Measurements from ENCODE around the gene MCU. TPM values are rescaled to one million over a fixed set of nuclear protein-coding genes. Genes with fewer than 3 reads are reported as not detected.

MCU gene
- total and polyA plus RNA-seq, 2 donors (not counting 1 experiment from before 2014, with no cell fraction given) = 40.5 to 77.1 TPM

DNA sequence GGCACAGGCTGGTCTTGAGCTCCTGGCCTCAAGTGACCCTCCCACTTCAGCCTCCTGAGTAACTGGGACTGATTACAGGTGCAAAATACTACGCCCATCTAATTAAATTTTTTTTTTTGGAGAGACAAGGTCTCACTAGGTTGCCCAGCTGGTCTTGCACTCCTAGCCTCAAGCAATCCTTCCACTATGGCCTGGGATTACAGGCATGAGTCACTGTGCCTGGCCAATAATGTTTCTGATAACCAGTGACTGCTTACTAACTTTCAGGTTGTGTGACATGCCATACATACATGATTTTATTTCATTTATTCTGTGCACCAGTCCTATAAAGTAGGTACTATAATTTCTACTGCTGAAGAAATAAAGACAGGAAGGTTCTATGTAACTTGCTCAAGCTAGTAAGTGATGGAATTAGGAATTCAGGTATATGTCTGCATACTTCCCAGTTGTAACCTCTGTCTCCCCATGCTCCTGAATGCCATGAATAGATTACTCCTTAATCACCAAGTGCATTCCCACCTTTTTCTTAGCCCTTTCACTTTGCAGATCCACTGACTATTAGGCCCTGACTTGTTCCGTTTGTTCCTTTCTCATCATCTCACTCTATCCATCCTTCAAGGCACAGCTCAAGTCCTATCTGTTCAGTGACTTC lies 28.1 kb downstream of the MCU start:
- H3K79me2 ChIP-seq (ENCODE audit: control insufficient read depth, insufficient read depth, low read length) = peaks cover 4% of the 10 kb centered on the region
- H3K4me1 ChIP-seq (ENCODE audit: control insufficient read depth, extremely low read depth, insufficient read depth, low read length) = peaks cover 7% of the 10 kb centered on the region
- H3K9me3 ChIP-seq (ENCODE audit: control insufficient read depth, insufficient read depth, low read depth, low read length) = no peaks in the 10 kb centered on the region
- H4K20me1 ChIP-seq (ENCODE audit: control insufficient read depth, extremely low read depth, insufficient read depth, low read length) = no peaks in the 10 kb centered on the region
- no peak overlapping the region for H3K27ac ChIP-seq (ENCODE audit: insufficient read depth, low read length)
- H3K4me2 ChIP-seq (ENCODE audit: extremely low read depth, insufficient read depth, low read length) = no peak overlapping the region
- no peak overlapping the region for H2AFZ ChIP-seq (ENCODE audit: low read length)
- H3K9ac ChIP-seq (ENCODE audit: insufficient read depth, low read length) = no peak overlapping the region
- no peak overlapping the region for H3K4me3 ChIP-seq (replicated peaks in 1 of 4; ENCODE audit: control extremely low read depth in 1 of 4, insufficient read depth in 1 of 4, low read depth in 3 of 4, low read length in 4 of 4)
- peak in 1 of 2 donors; percentile 45 for DNase-seq (ENCODE audit: low read depth in 2 of 2)
- H3K36me3 ChIP-seq (ENCODE audit: control insufficient read depth, insufficient read depth, low read length) = no peaks in the 10 kb centered on the region
- no peaks in the 10 kb centered on the region for H3K27me3 ChIP-seq (ENCODE audit: control insufficient read depth, insufficient read depth, low read length)
- no peak for TF ChIP-seq EZH2 (IDR thresholded peaks at IDR 0.05; ENCODE audit: low read length, missing control alignments)
- TF ChIP-seq, protein P1, sequence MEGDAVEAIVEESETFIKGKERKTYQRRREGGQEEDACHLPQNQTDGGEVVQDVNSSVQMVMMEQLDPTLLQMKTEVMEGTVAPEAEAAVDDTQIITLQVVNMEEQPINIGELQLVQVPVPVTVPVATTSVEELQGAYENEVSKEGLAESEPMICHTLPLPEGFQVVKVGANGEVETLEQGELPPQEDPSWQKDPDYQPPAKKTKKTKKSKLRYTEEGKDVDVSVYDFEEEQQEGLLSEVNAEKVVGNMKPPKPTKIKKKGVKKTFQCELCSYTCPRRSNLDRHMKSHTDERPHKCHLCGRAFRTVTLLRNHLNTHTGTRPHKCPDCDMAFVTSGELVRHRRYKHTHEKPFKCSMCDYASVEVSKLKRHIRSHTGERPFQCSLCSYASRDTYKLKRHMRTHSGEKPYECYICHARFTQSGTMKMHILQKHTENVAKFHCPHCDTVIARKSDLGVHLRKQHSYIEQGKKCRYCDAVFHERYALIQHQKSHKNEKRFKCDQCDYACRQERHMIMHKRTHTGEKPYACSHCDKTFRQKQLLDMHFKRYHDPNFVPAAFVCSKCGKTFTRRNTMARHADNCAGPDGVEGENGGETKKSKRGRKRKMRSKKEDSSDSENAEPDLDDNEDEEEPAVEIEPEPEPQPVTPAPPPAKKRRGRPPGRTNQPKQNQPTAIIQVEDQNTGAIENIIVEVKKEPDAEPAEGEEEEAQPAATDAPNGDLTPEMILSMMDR (conservative IDR thresholded peaks at IDR 0.05 in 1 of 2, IDR thresholded peaks at IDR 0.05 in 1 of 2; ENCODE audit: low read depth in 1 of 2, low read length in 2 of 2) = no peak

- Histone ChIP-seq H2AFZ (ENCODE audit: low read length) (no peak overlapping the region), H3K9me3 (ENCODE audit: control insufficient read depth, insufficient read depth, low read depth, low read length) (no peaks in the 10 kb centered on the region), H3K79me2 (ENCODE audit: control insufficient read depth, insufficient read depth, low read length) (peaks cover 4% of the 10 kb centered on the region), H3K4me3 (replicated peaks in 1 of 4; ENCODE audit: control extremely low read depth in 1 of 4, insufficient read depth in 1 of 4, low read depth in 3 of 4, low read length in 4 of 4) (no peak overlapping the region), H3K4me1 (ENCODE audit: control insufficient read depth, extremely low read depth, insufficient read depth, low read length) (peaks cover 7% of the 10 kb centered on the region), H3K4me2 (ENCODE audit: extremely low read depth, insufficient read depth, low read length) (no peak overlapping the region), H3K36me3 (ENCODE audit: control insufficient read depth, insufficient read depth, low read length) (no peaks in the 10 kb centered on the region), H3K27ac (ENCODE audit: insufficient read depth, low read length) (no peak overlapping the region), H4K20me1 (ENCODE audit: control insufficient read depth, extremely low read depth, insufficient read depth, low read length) (no peaks in the 10 kb centered on the region), H3K9ac (ENCODE audit: insufficient read depth, low read length) (no peak overlapping the region), H3K27me3 (ENCODE audit: control insufficient read depth, insufficient read depth, low read length) (no peaks in the 10 kb centered on the region)
- peak in 1 of 2 donors; percentile 20 for DNase-seq (ENCODE audit: low read depth in 2 of 2)
- TF ChIP-seq, protein P1 (conservative IDR thresholded peaks at IDR 0.05 in 1 of 2, IDR thresholded peaks at IDR 0.05 in 1 of 2; ENCODE audit: low read depth in 1 of 2, low read length in 2 of 2) = no peak
- TF ChIP-seq EZH2 (IDR thresholded peaks at IDR 0.05; ENCODE audit: low read length, missing control alignments) = no peak
These were observed 29.1 kb downstream of the MCU start for GRCh38 chr10:72720814-72721660.

GRCh38 chr10:72727130-72727529 lies 35.2 kb downstream of the MCU start:
- peak in 1 of 2 donors; percentile 30 for DNase-seq (ENCODE audit: low read depth in 2 of 2)
- peaks cover 4% of the 10 kb centered on the region for H3K79me2 ChIP-seq (ENCODE audit: control insufficient read depth, insufficient read depth, low read length)
- TF ChIP-seq EZH2 (IDR thresholded peaks at IDR 0.05; ENCODE audit: low read length, missing control alignments) = no peak
- TF ChIP-seq, protein P1 (conservative IDR thresholded peaks at IDR 0.05 in 1 of 2, IDR thresholded peaks at IDR 0.05 in 1 of 2; ENCODE audit: low read depth in 1 of 2, low read length in 2 of 2) = no peak

More at GRCh38 chr10:72727130-72727529, 35.2 kb downstream of the MCU start:
- H3K4me2 ChIP-seq (ENCODE audit: extremely low read depth, insufficient read depth, low read length) = no peak overlapping the region
- H3K4me1 ChIP-seq (ENCODE audit: control insufficient read depth, extremely low read depth, insufficient read depth, low read length) = peaks cover 3% of the 10 kb centered on the region
- H3K36me3 ChIP-seq (ENCODE audit: control insufficient read depth, insufficient read depth, low read length) = no peaks in the 10 kb centered on the region
- H3K9ac ChIP-seq (ENCODE audit: insufficient read depth, low read length) = no peak overlapping the region
- no peak overlapping the region for H2AFZ ChIP-seq (ENCODE audit: low read length)
- H3K27me3 ChIP-seq (ENCODE audit: control insufficient read depth, insufficient read depth, low read length) = no peaks in the 10 kb centered on the region
- H4K20me1 ChIP-seq (ENCODE audit: control insufficient read depth, extremely low read depth, insufficient read depth, low read length) = no peaks in the 10 kb centered on the region
- no peak overlapping the region for H3K27ac ChIP-seq (ENCODE audit: insufficient read depth, low read length)
- H3K4me3 ChIP-seq (replicated peaks in 1 of 4; ENCODE audit: control extremely low read depth in 1 of 4, insufficient read depth in 1 of 4, low read depth in 3 of 4, low read length in 4 of 4) = no peak overlapping the region
- H3K9me3 ChIP-seq (ENCODE audit: control insufficient read depth, insufficient read depth, low read depth, low read length) = no peaks in the 10 kb centered on the region

Data from fibroblast of lung (primary cell).